RWPE1 (cell line): Measurements from ENCODE around the gene ADCK1.
"Not testable (repeated sequence)": the region's sequence is repeated elsewhere in the genome, so short reads cannot be mapped to it uniquely, and the experiment has no call there.

Source experiments
- CTCF ChIA-PET: fragments of 350-600 bp; sonication (Branson Sonifier 250); formaldehyde crosslinking; extraction: SDS; loops from one replicate; lab custom pipeline; 2021; lab: Yijun Ruan, JAX
- POLR2A ChIA-PET: fragments of 400-600 bp; formaldehyde crosslinking; extraction: SDS; loops from one replicate; lab custom pipeline; 2020; ENCODE audit warnings: antibody characterized with exemption; ENCODE audit not compliant: low non-redundant PET; lab: Yijun Ruan, JAX
- DNase-seq: peaks from one replicate; pipeline ENCODE4 v3.0.0; 2012; ENCODE audit warnings: low spot score
- H3K27ac ChIP-seq: fragments of 450-650 bp; 2 replicates; pipeline ENCODE4 v1.5.1; 2017
- CTCF ChIP-seq: fragments of 450-650 bp; conservative IDR thresholded peaks from 2 replicates; pipeline ENCODE4 v1.5.1; 2017; ENCODE audit warnings: low read depth, mild to moderate bottlenecking

Gene ADCK1

GRCh38 chr14:77761205-77761931 is 38.5 kb upstream of the ADCK1 start:
- ChIA-PET CTCF (interaction anchor here (0.9 kb wide), 1 partner anchor 829 kb away, joined by 3 read pairs; no protein-coding TSS in a partner anchor), POLR2A (no interaction called here)
- peak overlapping the region; percentile 78 for H3K27ac ChIP-seq
- peak; percentile 8 for DNase-seq
- peak; percentile 39 for TF ChIP-seq CTCF

DNA sequence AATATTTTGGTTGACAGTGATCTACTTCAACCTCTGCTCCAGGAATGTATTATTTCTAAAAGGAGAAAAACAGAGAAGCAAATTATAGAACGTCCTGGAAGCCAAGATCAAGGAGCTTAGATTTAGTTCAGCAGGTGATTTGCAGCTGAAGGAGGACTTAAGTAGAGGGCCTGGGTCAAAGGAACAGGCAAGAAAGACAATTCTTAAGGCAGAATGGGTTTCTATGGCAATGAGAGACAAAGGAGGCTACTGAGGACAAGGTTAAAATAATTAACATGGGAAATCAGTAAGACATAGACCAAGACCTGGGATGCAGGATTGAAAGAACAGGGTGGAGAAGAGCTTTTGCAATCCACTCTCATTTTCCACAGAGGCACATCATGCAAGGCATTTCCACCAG is 36.6 kb upstream of the ADCK1 start:
- ChIA-PET POLR2A (interaction anchor here (0.6 kb wide), 1 partner anchor 125 kb away, joined by 6 read pairs; no protein-coding TSS in a partner anchor), CTCF (no interaction called here)
- DNase-seq = no peak
- H3K27ac ChIP-seq = no peak overlapping the region
- no peak for TF ChIP-seq CTCF

DNA sequence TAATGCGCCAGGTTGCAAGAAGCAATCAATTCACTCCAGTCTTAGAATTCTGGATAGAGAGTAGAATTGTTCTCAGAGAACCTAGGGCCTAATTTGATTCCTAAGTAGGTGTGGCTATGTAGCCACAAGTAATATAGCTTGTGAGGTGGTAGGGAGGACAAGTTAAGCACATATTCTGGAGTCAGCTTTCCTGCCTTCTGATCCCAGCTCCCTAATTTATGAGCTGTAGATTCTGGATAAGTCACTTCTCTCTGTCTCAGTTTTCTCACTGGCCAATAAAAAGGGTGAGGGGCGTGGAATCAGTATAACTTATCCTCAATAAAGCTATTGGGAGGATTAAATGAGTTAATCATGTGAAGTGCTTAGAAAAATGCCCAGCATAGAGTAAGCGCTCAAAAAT is 35.9 kb upstream of the ADCK1 start:
- ChIA-PET POLR2A (no interaction called here), CTCF (no interaction called here)
- TF ChIP-seq CTCF = no peak
- DNase-seq = no peak
- H3K27ac ChIP-seq = no peak overlapping the region

GRCh38 chr14:77768442-77769069 is 31.4 kb upstream of the ADCK1 start:
- H3K27ac ChIP-seq, DNase-seq, CTCF ChIA-PET: not testable (repeated sequence)
- POLR2A ChIA-PET = interaction anchor here (0.7 kb wide), 1 partner anchor 18 kb away, joined by 4 read pairs; no protein-coding TSS in a partner anchor

GRCh38 chr14:77773966-77774365 is 25.9 kb upstream of the ADCK1 start:
- DNase-seq, CTCF ChIA-PET, H3K27ac ChIP-seq, POLR2A ChIA-PET: not testable (repeated sequence)

DNA sequence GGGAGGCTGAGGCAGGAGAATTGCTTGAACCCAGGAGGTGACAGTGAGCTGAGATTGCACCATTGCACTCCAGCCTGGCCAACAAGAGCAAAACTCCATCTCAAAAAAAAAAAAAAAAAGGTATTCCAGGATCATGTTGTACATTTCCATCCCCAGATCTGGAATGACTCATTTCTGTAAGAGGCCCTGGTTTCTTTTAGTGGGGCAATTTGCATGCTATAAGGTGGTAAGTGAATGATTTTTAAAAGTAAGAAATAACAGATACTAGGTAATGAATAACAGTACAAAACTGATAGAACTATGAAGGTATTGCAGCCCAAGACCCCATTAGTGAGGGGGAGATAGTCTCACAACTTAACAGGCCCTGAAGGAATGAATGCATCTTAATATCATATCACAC is 17.7 kb upstream of the ADCK1 start:
- no peak for DNase-seq
- POLR2A ChIA-PET = no interaction called here
- TF ChIP-seq CTCF = no peak
- H3K27ac ChIP-seq = no peak overlapping the region
- CTCF ChIA-PET = no interaction called here

DNA sequence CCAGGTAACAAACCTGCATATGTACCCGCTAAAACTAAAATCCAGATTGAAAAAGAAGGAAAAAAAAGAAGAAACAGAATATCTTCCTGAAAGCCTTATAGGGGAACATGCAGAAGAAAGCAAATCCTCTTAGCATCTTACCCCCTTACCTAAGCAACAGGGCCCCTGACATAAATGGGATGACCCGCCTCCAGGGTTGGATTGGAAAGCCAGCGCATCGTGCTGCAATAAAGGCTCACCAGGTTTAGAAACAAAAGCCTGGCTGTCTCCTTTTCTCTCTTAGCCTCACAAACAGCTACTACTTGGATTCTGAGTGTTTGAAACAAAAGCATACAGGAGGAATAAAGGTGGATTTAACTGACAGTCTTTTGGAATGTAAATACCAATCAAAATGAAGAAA is 13.8 kb upstream of the ADCK1 start:
- POLR2A ChIA-PET = no interaction called here
- DNase-seq = no peak
- H3K27ac ChIP-seq = no peak overlapping the region
- CTCF ChIA-PET = interaction anchor here (0.6 kb wide), 1 partner anchor 871 kb away, joined by 3 read pairs; no protein-coding TSS in a partner anchor
- TF ChIP-seq CTCF = no peak
